ENCODE measurements around the gene HDAC9.

Gene HDAC9

DNA sequence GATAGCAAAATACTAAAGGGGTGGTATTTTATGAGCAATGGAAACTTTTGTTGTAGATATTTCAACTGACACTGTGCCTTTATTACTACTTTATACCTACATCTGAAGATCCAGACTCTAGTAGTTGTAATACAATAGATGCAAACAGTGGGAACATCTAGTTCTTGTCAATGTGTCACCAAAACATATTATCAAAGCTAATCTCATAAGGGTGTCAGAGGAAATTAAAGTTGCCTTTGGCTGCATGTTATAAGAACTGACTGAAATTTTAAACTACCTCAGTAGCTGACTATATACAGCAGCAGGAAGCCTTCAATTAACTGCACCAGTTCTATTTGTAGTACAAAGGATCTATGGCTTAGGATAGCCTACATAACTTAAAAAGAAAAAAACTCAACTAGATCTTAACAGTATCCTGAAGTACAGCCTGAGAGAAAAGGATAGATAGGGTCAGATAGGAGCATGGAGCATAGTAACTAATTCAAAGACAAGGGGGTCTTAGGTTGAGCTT is 30.9 kb downstream of the HDAC9 start:
- no peak for DNase-seq (ENCODE audit: low read depth in 2 of 2)

DNA sequence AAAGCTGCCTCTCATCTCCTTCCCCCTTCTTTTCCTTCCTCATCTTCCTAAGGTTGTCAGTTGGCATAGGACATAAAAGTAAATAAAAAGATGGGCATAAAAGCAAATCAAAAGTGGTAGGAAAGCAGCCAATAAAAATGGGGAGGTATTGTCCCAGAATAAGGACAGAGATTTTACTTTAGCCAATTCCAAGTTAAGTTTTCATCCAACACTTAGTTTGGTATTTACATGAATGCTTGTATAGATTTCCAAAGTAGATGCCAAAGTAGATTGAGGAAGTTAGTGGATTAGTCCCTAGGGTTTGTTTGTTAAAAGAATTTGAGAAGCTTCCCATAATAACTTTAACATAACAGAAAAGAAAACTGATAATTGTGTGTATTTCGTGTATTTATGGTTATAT is 33.7 kb downstream of the HDAC9 start:
- DNase-seq (ENCODE audit: low read depth in 2 of 2): no peak

DNA sequence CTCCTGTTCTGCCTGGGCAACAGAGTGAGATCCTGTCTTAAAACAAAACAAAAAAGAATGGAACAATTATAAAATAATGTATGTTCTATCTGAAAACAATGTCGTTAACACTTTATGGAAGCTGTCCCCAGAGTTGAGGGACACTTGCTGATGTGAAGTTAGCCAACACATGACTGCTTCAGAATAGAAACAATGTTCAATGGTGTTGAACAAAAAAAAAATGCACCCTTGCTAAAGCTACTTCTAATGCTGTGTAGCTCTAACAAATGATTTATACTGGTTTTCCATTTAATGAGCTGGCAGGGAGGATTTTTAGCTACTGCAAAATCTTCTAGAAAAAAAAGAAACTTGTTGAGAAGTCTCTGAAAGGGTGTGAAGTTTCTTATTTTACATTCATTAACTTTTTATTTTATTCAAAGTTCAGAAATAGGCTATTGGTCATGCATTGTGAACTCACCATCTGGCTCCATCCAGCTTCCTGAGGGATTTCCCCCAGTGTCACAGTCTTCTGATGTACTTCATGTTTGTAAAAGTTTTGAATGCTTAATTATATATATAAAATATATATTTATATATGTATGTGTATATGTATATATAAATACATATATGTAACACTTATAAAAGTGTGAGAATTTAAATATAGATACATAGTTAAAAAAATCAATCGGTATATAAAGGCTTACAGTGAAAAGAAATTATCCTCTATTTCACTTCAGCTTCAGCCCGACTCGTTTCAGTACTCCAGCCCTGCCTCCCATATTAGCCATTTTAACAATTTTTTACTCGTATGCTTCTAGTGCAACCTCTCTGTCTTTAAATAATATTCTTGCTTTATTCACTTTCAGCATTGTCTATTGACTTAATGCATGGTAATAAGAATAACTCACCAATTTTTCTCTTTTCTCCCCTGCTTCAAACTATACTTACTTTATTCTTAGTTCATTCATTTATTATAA is 35.0 kb downstream of the HDAC9 start:
- no peak for DNase-seq (ENCODE audit: low read depth in 2 of 2)

DNA sequence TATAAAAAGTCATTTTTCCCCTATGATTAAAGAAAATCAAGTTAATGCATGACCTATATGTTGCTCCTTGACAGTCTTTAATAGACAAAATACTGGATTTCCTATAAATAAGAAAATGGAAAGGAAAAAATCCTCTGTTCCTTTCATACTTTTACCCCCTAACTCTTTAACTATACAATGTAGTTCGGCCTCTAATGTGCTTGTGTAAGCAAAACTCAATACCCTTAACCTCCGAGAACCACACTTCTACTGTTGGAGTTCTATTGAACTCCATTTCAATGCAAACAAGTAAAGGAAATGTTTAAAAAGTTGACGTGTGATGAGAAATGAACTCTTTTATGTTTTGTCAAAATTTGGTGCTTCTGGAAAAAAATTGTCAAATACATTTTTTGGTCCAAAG is 36.0 kb downstream of the HDAC9 start:
- no peak for DNase-seq (ENCODE audit: low read depth in 2 of 2)

DNA sequence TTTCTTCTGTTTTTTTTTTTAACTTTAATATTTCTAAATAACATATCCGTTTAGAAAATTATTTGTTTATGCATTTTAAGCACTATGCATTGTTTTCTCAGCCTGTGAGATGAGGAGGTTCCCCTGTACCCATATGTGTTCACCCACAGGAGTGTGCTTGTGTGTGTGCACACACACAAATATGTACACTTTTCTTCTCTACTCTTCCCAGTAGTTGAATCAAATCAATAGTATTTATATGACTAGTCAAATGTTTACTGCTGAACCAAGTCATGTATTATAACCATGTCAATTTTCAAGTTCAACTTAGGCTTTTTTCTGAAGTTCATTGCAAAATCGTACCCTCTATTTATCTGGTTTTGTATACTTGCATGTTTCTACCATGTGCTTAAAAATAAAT is 37.3 kb downstream of the HDAC9 start:
- no peak for DNase-seq (ENCODE audit: low read depth in 2 of 2)

DNA sequence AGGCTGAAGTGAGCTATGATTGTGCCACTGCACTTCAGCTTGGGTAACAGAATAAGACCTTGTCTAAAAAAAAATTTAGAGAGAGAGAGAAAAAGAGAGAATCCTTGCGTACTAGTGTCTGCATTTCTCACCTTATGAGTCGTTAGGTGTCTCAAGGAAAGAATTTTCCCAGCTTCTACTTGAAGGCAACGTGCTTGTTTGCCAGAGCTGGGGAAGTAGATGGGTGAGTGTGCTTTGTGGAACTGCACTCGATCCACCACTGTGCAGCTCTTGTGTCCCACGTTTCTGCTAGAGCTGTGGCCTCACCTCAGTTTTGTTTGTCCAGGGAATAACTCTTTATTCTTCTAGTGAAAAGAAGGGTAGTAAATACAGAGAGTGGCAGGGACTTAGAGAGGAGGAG is 38.9 kb downstream of the HDAC9 start:
- no peak for DNase-seq (ENCODE audit: low read depth in 2 of 2)

DNA sequence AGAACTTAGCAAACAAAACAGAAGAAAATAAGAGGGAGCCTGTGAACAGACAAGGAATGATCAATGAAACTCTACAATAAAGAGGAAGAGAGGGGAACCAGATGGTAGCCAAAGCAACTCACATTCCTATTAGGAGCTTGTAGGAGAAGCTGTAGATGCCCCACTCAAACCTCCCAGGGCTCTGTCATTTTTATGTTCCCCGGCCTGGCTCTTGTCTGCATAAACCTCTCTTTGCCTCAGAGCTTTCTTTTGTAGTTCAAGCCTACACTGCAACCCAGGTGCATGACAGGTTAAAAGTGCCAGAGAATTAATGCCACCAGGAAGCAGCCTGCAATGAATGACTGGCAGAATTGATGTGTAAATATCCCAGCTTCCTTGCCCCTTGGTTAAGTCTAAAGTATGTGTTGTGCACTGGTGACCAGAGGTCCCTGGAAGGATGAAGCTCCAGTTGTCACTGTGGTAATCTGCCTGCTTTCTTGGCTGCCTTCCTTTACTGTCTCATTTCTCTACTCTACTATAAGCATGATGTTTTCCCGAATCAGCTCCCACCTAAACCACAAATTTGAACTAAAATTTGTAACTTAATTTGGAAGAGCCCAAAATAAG is 40.4 kb downstream of the HDAC9 start:
- DNase-seq (ENCODE audit: low read depth in 2 of 2): no peak

DNA sequence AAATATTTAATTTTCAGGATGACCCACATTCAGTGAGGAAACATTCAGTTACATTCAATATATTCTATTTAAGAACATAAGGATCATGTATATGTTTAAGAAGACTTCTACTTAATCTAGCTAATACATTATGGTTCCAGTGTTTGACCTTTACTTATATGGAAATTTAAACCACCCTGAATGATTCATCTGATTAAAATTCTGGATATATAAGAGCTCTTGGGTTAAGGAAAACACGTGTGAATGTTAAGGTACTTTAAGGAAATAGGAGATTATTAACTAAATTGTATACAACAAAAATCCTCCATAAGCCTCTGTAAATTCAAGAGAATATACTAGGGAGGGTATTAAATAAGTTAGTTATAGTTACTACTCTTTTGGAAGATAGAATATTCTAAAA is 40.9 kb downstream of the HDAC9 start:
- DNase-seq (ENCODE audit: low read depth in 2 of 2): no peak

DNA sequence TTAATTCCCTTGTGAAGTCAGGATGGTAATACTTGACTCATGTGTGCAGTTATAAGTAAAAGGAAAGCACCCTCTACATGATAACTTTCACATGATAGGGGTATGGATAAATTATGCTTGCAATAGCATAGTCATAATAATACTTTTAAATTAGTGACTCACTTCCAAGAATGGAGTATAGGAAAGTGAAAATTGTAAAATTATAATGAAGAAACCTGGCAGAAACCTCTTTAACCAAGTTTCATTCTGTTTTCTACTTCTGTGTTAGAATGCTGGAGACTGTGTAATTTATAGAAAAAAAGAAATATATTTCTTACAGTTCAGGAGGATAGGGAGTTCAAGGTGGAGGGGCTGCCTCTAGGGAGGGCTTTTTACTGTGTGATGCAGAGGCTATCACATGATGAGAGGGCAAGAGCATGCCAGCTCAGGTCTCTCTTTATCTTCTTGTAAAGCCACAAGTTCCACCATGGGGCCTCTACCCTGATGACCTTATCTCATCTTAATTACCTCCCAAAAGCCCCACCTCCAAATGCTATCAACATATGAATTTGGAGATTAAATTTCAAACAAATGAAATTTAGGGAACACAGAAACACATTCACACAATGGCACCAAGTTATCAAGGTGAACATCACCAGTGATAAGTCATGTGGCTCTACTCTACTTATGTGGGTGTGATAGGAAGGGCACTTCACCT is 43.2 kb downstream of the HDAC9 start:
- no peak for DNase-seq (ENCODE audit: low read depth in 2 of 2)

DNA sequence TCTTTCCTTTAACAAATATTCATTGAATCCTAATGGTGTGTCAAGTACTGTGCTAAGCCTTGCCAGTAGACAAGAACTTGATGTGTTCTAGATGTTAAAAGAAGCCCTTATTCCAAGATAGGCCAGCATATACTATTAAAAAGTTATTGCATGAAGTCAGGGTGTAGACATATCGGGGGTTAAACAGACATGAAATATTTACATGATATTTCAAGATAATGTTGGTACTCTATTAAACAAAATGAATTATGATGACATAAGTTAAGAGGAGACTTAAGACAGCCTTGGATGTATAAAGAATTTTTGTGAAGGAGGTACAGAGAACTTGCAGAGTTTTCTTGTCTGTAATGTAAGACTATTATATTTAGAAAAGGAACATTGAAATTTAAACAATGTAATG is 44.8 kb downstream of the HDAC9 start:
- DNase-seq (ENCODE audit: low read depth in 2 of 2): no peak

DNA sequence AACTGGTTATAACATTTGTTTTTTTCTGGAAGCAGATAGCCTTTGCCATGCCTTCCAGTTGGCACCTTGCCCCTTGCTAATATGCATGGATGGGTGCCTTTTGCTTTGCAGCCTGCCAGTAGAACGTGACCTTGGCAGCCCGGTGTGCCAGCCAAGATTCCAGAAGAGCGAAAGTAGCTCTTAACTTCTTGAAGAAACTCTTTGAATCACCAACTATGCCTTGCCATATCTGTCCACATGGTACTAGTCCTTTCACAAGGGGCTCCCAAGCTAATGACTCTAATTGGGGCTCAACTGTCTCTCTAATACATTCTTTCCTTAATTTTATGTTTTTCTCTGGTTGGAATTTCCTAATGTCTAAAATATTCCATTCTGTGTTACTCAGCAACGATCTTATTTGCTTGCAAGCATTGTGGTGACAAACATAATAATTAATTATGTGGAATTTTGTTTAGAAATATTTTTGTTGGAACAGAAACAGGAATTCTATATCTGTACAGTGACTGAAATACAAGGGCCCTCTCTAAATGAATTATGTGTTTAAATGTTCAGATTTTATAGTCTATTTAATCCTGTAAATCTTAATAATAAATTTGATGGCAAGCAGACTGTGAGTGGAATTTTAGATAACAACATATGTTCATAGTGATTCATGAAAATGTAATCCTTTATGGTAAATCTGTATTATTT is 45.8 kb downstream of the HDAC9 start:
- no peak for DNase-seq (ENCODE audit: low read depth in 2 of 2)

DNA sequence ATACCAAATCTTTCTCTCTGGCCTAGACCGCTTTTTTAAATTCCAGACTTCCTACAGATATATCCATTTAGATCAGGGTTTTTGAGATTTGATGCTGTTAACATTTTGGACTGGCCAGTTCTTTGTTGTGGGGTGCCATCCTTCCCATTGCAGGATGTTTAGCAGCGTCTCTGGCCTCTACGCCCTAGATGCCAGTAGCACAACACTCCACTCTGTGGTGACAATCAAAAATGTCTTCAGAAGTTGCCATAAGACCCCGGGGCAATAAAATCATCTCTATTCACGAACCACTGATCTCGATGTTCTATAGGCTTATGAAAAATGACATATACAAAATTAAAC is 46.3 kb downstream of the HDAC9 start:
- no peak for DNase-seq (ENCODE audit: low read depth in 2 of 2)

DNA sequence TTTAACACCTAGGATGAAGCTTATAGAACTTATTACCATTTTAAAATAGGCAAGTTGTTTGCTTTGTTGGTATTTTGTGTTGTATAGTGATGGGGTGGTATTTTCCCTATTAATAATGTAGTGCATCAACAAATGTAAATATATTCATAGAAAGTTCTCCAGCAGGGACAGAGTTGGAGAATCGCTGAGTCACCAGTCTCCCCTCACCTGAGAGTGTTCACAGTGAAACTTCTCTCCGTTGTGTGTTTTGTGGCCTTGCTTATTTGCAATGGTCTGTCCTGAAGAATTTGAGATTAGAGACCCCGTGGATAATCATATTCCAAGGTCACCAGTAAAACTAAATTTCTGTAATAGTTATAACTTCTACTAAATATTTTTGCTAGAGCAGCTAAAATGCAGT is 51.0 kb downstream of the HDAC9 start:
- no peak for DNase-seq (ENCODE audit: low read depth in 2 of 2)

DNA sequence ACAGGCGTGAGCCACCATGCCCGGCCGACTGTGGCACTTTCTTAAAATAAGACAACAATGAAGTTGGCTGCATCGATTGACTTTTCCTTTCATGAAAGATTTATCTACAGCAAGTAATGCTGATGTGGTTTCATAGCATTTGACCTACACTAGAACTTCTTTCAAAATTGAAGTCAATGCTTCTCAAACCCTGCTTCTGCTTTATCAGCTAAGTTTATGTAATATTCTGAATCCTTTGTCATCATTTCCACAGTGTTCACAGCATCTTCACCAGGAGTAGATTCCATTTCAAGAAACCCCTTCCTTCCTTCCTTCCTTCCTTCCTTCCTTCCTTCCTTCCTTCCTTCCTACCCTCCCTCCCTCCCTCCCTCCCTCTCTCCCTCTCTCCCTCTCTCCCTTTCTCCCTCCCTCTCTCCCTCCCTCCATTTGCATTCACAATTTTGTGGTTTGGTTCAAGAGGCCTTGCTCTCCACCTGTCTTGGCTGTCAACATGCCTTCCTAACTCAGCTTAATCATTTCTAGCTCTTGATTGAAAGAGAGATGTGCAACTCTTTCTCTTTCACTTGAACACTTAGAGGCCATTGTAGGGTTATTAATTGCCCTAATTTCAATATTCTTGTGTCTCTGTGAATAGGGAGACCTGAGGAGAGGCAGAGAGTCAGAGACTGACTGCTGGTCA is 52.1 kb downstream of the HDAC9 start:
- no peak for DNase-seq (ENCODE audit: low read depth in 2 of 2)

DNA sequence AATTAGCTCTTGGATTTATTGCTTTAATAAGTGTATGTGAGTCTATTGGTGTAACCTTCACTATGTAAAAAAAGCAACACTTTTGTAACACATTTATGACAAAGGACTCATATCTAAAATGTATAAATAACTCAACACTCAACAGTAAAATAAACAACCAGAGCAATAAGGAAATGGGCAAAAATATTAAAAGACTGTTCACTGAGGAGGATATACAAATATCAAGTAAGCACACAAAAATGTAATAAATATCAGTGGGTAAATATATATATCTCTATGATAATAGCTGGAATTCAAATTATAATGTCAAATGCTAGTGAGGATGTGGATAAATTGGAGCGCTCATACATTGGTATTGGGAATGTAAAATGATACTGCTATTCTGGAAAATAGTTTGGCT is 53.0 kb downstream of the HDAC9 start:
- DNase-seq (ENCODE audit: low read depth in 2 of 2): no peak

DNA sequence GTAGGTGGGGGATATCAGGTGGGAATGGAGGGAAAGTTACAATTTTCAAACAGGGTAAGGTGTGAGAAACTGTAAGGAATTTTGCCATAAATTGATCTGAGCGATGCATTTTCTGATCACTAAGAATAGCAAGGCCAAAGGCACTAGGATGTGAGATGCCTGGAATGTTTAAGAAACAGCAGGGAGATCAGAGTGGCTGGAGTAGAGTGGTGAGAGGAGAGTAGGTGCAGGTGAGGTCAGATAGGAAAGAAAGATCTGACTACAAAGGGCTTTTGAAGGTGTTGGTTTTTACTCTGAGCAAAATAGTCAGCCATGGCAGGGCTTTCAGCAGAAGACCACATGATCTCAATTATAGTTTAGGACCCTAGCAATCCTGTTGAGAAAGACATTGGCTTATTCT is 55.0 kb downstream of the HDAC9 start:
- no peak for DNase-seq (ENCODE audit: low read depth in 2 of 2)

DNA sequence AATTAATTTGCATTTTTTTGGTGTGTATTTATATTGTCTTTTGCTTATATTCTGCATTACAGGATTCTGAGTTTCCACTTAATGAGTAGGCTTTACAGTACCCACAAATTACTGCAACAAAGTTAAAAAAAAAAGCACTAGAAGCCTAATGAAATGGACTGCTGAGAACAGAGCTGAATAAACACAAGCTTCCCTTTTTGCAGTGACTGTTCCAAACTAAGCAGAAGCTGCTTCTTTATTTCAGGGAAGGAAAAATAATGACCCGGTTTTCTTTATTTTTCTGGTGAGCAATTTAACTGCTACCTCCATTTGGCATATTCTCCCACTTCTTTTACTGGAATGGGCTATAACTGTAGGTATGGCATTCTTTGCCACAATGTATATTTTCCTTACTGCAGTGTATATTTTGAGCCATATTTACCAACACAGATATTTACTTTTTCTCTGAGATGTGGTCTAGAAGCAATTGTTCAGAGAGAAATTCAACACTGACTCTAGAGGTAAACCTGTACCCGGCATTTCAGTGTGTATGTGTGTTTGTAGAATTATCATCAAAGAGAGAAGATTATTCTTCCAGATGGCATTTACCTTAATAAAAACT is 56.9 kb downstream of the HDAC9 start:
- no peak for DNase-seq (ENCODE audit: low read depth in 2 of 2)

DNA sequence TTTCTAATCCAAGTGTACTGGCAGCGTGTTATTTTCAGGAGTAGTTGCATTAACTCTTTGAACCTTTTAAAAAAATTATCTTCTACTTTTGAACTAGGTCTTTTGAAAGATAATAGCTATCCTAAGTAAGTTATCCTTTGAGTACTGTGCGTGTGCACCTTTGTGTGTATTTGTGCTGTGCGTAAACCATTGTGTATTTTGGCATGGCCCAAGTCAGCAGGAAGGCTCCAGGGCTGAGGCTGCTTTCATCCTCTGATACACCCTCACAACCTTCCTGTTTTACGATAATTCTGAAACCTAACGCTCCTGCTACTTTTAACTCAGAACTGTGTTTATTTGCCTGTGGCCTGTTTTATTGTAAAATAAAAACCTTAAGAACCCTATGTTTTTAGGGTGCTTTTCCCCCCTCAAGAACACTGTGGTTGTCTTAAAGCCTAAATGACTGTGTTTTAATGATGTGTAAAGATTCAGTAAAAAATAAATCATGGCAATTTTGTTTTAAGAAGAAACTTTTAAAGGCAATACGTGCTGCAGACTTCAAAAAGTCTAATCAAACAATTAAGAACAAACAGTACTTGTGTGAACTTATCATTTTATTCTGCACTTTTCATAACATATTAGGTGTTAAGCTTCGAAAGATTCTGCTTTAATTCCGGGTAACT is 57.5 kb downstream of the HDAC9 start:
- DNase-seq (ENCODE audit: low read depth in 2 of 2): no peak

DNA sequence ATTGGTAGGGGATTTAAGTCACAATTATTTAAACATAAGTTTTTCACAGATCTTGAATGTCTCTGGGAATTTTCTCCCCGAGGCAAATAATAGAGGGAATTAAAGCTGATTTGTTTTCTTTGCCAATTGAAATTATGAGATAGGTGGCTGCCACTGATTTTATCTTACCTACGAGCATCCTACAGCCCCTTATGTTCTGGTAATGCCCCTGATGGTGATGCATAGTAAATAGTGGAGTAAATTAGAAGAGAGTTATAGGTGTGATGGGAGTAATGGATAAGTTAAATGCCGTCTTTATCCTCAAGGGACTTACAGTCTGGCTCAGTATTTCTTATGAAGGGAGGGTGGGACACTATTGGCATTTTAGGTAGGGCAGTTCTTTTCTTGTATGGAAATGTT is 58.1 kb downstream of the HDAC9 start:
- no peak for DNase-seq (ENCODE audit: low read depth in 2 of 2)

DNA sequence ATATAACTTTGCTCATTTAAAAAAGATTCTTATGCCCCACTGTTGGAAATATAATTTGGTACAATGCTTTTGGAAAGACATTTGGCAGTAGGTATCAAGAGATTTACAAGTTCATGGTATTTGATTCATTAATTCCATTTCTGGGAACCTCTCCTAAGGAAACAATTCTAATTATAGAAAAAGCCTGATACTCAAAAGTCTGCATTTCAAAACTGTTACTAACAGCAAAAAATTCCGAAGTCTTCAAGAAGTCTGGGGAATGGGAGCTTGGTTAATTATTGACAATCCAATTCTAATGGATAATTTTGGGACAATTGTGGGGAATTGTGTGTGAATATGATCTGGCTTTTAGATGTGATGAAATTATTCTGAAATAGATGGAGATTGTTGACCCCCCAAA is 59.6 kb downstream of the HDAC9 start:
- no peak for DNase-seq (ENCODE audit: low read depth in 2 of 2)

DNA sequence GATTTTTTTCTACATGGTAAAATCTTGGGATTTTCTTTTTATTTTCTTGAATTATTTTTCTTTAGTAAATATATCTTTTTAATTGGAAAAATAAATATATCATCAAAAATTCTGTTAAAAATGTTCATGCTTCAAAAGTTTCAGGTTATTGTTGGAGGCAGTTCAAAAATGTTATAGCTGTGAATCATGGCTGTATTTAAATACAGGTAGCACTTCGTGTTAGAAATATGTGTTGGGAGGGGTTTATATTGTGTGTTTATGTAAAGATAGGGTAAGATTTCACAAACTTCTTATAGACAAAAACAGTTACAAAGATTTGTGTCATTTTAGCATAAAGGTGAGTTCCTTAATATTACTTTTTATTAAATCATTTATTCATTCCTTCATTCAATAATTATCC is 60.4 kb downstream of the HDAC9 start:
- DNase-seq (ENCODE audit: low read depth in 2 of 2): no peak
